Breast epithelium (tissue), 4 donors: ENCODE measurements around the gene OR4D10. TPM values are rescaled to one million over a fixed set of nuclear protein-coding genes. Genes with fewer than 3 reads are reported as not detected.

Experiments used
- DNase-seq, 2 donors: peaks; one replicate each; pipeline ENCODE4 v3.0.0-alpha.2; 2019; ENCODE audit warnings: low spot score in 2 of 2
- H3K27ac ChIP-seq, 2 donors: fragments of 200-600 bp; sonication (generic) in 1 of 2; one replicate each; pipeline ENCODE4 v1.5.1; 2016 to 2019; ENCODE audit warnings: mild to moderate bottlenecking in 1 of 2
- H3K27me3 ChIP-seq, 2 donors: fragments of 200-600 bp; sonication (generic) in 1 of 2; one replicate each; pipeline versions ENCODE4 v1.5.1 to v1.6.0; 2017 to 2019; ENCODE audit warnings: control low read depth in 1 of 2, mild to moderate bottlenecking in 1 of 2
- H3K36me3 ChIP-seq: fragments of 200-600 bp; one replicate; pipeline ENCODE4 v1.5.1; 2019
- H3K4me1 ChIP-seq, 2 donors: fragments of 200-600 bp; sonication (generic); one replicate each; pipeline ENCODE4 v1.5.1; 2016 to 2019; ENCODE audit warnings: control low read depth in 1 of 2
- H3K4me3 ChIP-seq, 3 donors: fragments of 200-600 bp; sonication (generic); 1 replicate in 2 of 3; 2 replicates in 1 of 3; pipeline ENCODE4 v1.5.1; 2016 to 2019; ENCODE audit warnings: mild to moderate bottlenecking in 3 of 3, moderate library complexity in 2 of 3
- H3K9me3 ChIP-seq, 2 donors: fragments of 200-600 bp; sonication (generic) in 1 of 2; one replicate each; pipeline ENCODE4 v1.5.1; 2016 to 2019; ENCODE audit warnings: control low read depth in 1 of 2
- POLR2A ChIP-seq: fragments of 450-650 bp; IDR thresholded peaks from one replicate; pipeline ENCODE4 v1.6.1; 2016; ENCODE audit warnings: antibody characterized with exemption, mild to moderate bottlenecking, moderate library complexity
- POLR2AphosphoS5 ChIP-seq, 3 donors: sonication (generic); formaldehyde crosslinking; IDR thresholded peaks; one replicate each; pipeline ENCODE4 v1.6.1; 2017; ENCODE audit warnings: antibody characterized with exemption in 3 of 3
- intact Hi-C: fragments of 100-400 bp; cut with DNase I; formaldehyde crosslinking; loops from one replicate; pipeline ENCODE4 v1.15.1; 2023; ENCODE audit warnings: low total_unique reads
- total RNA-seq, 3 donors: library from RNA; depleted of rRNA; stranded (reverse); fragments of >200 nt; gene quantifications; one replicate each; pipeline ENCODE4 v1.1.0, GENCODE V29; 2016
- TF ChIP-seq, protein P1 (sequence below), 3 donors: fragments of 450-650 bp; IDR thresholded peaks; one replicate each; pipeline ENCODE4 v1.5.1; 2016 to 2017; ENCODE audit warnings: antibody characterized with exemption in 3 of 3, mild to moderate bottlenecking in 3 of 3, moderate library complexity in 3 of 3

OR4D10 gene
- total RNA-seq, 3 donors from 2014 or later, result not detected

GRCh38 chr11:59520741-59521140 lies 47.6 kb downstream of the OR4D10 start:
- intact Hi-C loops, result no loop called here
- no peaks in the 10 kb centered on the region for H3K4me1 ChIP-seq
- H3K27me3 ChIP-seq, result no peaks in the 10 kb centered on the region
- TF ChIP-seq, protein P1, sequence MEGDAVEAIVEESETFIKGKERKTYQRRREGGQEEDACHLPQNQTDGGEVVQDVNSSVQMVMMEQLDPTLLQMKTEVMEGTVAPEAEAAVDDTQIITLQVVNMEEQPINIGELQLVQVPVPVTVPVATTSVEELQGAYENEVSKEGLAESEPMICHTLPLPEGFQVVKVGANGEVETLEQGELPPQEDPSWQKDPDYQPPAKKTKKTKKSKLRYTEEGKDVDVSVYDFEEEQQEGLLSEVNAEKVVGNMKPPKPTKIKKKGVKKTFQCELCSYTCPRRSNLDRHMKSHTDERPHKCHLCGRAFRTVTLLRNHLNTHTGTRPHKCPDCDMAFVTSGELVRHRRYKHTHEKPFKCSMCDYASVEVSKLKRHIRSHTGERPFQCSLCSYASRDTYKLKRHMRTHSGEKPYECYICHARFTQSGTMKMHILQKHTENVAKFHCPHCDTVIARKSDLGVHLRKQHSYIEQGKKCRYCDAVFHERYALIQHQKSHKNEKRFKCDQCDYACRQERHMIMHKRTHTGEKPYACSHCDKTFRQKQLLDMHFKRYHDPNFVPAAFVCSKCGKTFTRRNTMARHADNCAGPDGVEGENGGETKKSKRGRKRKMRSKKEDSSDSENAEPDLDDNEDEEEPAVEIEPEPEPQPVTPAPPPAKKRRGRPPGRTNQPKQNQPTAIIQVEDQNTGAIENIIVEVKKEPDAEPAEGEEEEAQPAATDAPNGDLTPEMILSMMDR (IDR thresholded peaks at IDR 0.05), result no peak
- TF ChIP-seq POLR2AphosphoS5 (IDR thresholded peaks at IDR 0.05) (no peak), POLR2A (no peak)
- no peaks in the 10 kb centered on the region for H3K36me3 ChIP-seq
- no peak overlapping the region for H3K4me3 ChIP-seq
- H3K27ac ChIP-seq, result no peak overlapping the region
- H3K9me3 ChIP-seq, result no peaks in the 10 kb centered on the region
- no peak for DNase-seq

DNA sequence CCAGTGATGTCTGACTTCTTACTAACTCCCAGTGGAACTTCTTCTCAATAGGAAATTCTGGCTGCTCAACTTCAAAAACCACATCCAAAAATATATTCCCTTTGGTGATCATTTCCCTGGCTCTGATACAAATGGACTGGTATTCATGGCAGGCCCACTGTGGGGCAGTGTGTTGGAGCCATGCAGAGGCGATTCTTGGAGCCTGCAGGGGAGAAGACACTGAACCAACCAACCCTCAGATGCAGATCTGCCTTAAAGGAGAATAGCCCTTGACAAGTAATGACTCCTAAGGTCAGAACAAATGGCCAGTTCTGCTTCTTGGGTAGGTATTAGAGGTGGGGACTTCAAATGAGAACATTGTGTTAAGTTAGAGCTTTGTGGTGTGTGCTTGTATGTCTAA lies 50.4 kb downstream of the OR4D10 start:
- TF ChIP-seq, protein P1 (IDR thresholded peaks at IDR 0.05), result no peak
- TF ChIP-seq POLR2AphosphoS5 (IDR thresholded peaks at IDR 0.05) (no peak), POLR2A (no peak)
- H3K27ac ChIP-seq, result no peak overlapping the region
- no peaks in the 10 kb centered on the region for H3K27me3 ChIP-seq
- H3K36me3 ChIP-seq, result no peaks in the 10 kb centered on the region
- H3K4me3 ChIP-seq, result no peak overlapping the region
- H3K9me3 ChIP-seq, result no peaks in the 10 kb centered on the region
- no peak for DNase-seq
- intact Hi-C loops, result no loop called here
- no peaks in the 10 kb centered on the region for H3K4me1 ChIP-seq

DNA sequence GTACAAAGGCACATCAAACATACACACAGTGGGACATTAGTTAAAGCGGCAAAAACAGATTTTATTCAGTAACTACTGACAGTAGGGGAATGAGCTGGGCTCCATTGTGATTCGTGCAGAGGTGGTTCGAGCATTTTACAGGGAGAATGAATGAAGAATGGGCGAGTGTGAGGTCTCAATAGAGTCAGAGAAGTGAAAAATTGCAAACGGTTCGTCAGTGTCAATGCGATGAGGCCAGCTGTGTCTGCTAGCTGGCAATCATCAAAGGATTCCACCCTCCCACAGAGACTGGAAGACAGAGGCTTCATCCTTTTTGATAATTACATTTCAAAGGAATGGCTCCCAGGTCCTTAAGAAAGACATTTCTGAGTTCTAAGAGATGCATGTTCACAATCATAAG lies 55.6 kb downstream of the OR4D10 start:
- no peak overlapping the region for H3K27ac ChIP-seq
- H3K4me1 ChIP-seq, result no peaks in the 10 kb centered on the region
- H3K27me3 ChIP-seq, result no peaks in the 10 kb centered on the region
- H3K4me3 ChIP-seq, result no peak overlapping the region
- H3K36me3 ChIP-seq, result no peaks in the 10 kb centered on the region
- intact Hi-C loops, result no loop called here
- TF ChIP-seq, protein P1 (IDR thresholded peaks at IDR 0.05), result no peak
- TF ChIP-seq POLR2AphosphoS5 (IDR thresholded peaks at IDR 0.05) (no peak), POLR2A (no peak)
- no peak for DNase-seq
- no peaks in the 10 kb centered on the region for H3K9me3 ChIP-seq

Other genes with a start within 250 kb of the OR4D10 start
- under 1 TPM in 1 of 3 donors, not detected in 2; under 0.01 TPM for gene OR5AN1, start 114.4 kb upstream of the OR4D10 start, total RNA-seq
- not detected for gene OR5A2, start 46.9 kb upstream of the OR4D10 start, total RNA-seq
- not detected for gene OR5A1, start 36.8 kb upstream of the OR4D10 start, total RNA-seq
- gene OR4D6, start 16.4 kb upstream of the OR4D10 start, total RNA-seq, result not detected
- gene OR4D11, start 30.3 kb downstream of the OR4D10 start, total RNA-seq, result not detected
- gene OR4D9, start 38.2 kb downstream of the OR4D10 start, total RNA-seq, result not detected
- 10 to 100 TPM; 42.4 to 48.2 (median 43.9) TPM for gene OSBP, start 142.5 kb downstream of the OR4D10 start, total RNA-seq
- gene PATL1, start 195.7 kb downstream of the OR4D10 start, total RNA-seq, result 10 to 100 TPM; 13.4 to 15.8 (median 15.2) TPM
- not detected for gene OR10V1, start 240.5 kb downstream of the OR4D10 start, total RNA-seq